ENCODE results near the gene CAPN15. TPM values are rescaled to one million over a fixed set of nuclear protein-coding genes. Genes with fewer than 3 reads are reported as not detected.
"Not testable (repeated sequence)": the region's sequence is repeated elsewhere in the genome, so short reads cannot be mapped to it uniquely, and the experiment has no call there.

CAPN15 gene
- total RNA-seq, result 100 to 1,000 TPM; 108 to 115 TPM
- polyA plus RNA-seq (ENCODE audit: insufficient read depth, low read depth, low replicate concordance), result 48.0 TPM
- long read RNA-seq, donor 1, partial matches to known transcripts, result 0 of 1 reads
- long read RNA-seq, donor 1, other reads (novel, unspliced or antisense), result 0 of 1 reads
- long read RNA-seq, donor 2, result 0 reads

GRCh38 chr16:527015-527903 is at the start of gene CAPN15:
CAPN15 (plus strand) TSS chr16:527712; CDS start chr16:546839, 19,127 bp downstream.
- H3K4me3 ChIP-seq, result peak within 1 kb of the TSS; percentile 67 to 76
- H3K36me3 ChIP-seq (ENCODE audit: low read depth, missing control alignments), result no peaks in the 10 kb centered on the region
- H3K27me3 ChIP-seq, result no peaks in the 10 kb centered on the region
- H3K9me3 ChIP-seq, result no peaks in the 10 kb centered on the region
- H3K27ac ChIP-seq, result peak within 1 kb of the TSS; percentile 98 to 99
- peaks cover 26% of the 10 kb centered on the region for H3K4me1 ChIP-seq
- DNase-seq, result peak; percentile 88
- intact Hi-C loops (cut with DNase I; ENCODE audit: low total_unique reads), result no loop called here
- TF ChIP-seq CTCF (IDR thresholded peaks at IDR 0.05) (peak in 2 of 3 experiments; percentile 45 to 46), POLR2A (IDR thresholded peaks at IDR 0.05) (peak; percentile 42)
- WGBS, 2 donors, result 0% methylated on average over 43 of the region's 129 CpGs; no CpG with 5 or more reads in 1 of the 2 donors

GRCh38 chr16:478287-478686 is 49.2 kb upstream of the CAPN15 start:
- H3K36me3 ChIP-seq (ENCODE audit: low read depth, missing control alignments); intact Hi-C loops (cut with DNase I; ENCODE audit: low total_unique reads); DNase-seq; H3K27me3 ChIP-seq; H3K4me3 ChIP-seq; H3K9me3 ChIP-seq: not testable (repeated sequence)
- Histone ChIP-seq H3K27ac (peak overlapping the region; percentile 11 to 47), H3K4me1 (peaks cover 18% of the 10 kb centered on the region)
- WGBS, 2 donors, result 77 to 79% methylated on average over 10 of the region's 10 CpGs

GRCh38 chr16:482468-483185 is 44.9 kb upstream of the CAPN15 start:
- peak overlapping the region; percentile 11 to 45 for H3K27ac ChIP-seq
- 82 to 91% methylated on average over 25 to 27 of the region's 31 CpGs for WGBS, 2 donors
- TF ChIP-seq POLR2A (IDR thresholded peaks at IDR 0.05) (no peak), CTCF (IDR thresholded peaks at IDR 0.05) (no peak)
- H3K4me1 ChIP-seq, result peaks cover 22% of the 10 kb centered on the region
- H3K36me3 ChIP-seq (ENCODE audit: low read depth, missing control alignments), result no peaks in the 10 kb centered on the region
- H3K27me3 ChIP-seq, result no peaks in the 10 kb centered on the region
- intact Hi-C loops (cut with DNase I; ENCODE audit: low total_unique reads), result no loop called here
- no peak overlapping the region for H3K4me3 ChIP-seq
- no peaks in the 10 kb centered on the region for H3K9me3 ChIP-seq
- DNase-seq, result no peak

GRCh38 chr16:483341-484075 is 44.0 kb upstream of the CAPN15 start:
- intact Hi-C loops (cut with DNase I; ENCODE audit: low total_unique reads), result no loop called here
- WGBS, 2 donors, result 72 to 77% methylated on average over 14 of the region's 14 CpGs
- H3K9me3 ChIP-seq, result no peaks in the 10 kb centered on the region
- no peaks in the 10 kb centered on the region for H3K36me3 ChIP-seq (ENCODE audit: low read depth, missing control alignments)
- peaks cover 17% of the 10 kb centered on the region for H3K4me1 ChIP-seq
- H3K27me3 ChIP-seq, result no peaks in the 10 kb centered on the region
- peak overlapping the region; percentile 11 to 45 for H3K27ac ChIP-seq
- peak; percentile 80 for DNase-seq
- TF ChIP-seq POLR2A (IDR thresholded peaks at IDR 0.05) (no peak), CTCF (IDR thresholded peaks at IDR 0.05) (no peak)
- no peak overlapping the region for H3K4me3 ChIP-seq

All from testis (tissue), 5 donors.